ENCODE measurements around the gene FAM3B. TPM values are rescaled to one million over a fixed set of nuclear protein-coding genes. Genes with fewer than 3 reads are reported as not detected.

The FAM3B gene
- total and polyA plus RNA-seq, 9 of the 15 experiments (the other 6 are each of a cell fraction or from before 2014, with no cell fraction given): 0.04 to 0.18 (median 0.12) TPM; not detected in 5

DNA sequence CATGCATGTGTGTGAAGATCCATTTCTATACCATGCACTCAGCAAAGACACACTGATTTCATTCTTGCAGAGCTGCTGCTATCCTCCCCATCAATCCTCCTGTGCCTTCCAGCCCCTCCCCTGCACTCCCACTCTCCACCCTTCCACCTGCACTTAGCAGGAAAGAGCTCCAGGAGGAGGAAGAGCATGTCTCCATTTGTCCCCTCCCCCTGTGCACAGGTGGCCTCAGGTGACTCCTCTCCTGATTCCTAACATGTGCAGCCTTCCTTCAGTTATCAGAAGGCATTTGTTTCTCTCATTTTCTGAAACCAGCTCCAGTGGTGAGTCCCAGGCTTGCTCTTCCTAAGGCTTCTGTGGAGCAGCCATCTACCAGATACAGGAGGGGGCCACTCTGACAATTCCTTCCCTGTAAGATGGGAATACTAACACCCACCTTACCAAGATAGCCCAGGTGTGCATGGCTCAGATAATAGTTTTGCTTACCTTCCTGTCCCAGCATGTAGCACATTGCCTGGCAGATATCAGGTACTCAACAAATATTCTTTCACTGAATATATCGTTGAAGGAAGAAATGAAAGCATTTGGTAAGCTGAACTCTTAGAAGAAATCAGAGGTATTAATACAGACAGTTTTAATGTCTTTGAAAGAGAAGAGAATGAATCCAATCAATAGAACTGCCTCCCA is 21.9 kb upstream of the FAM3B start:
- H3K27me3 ChIP-seq (ENCODE audit: control insufficient read depth in 2 of 2, insufficient read depth in 2 of 2, low read length in 2 of 2): no peaks in the 10 kb centered on the region; a peak in 1 of 5 replicates
- ChIA-PET CTCF (ENCODE audit: low intra/inter-chr PET ratio) (no interaction called here), POLR2A (no interaction called here)
- no peak overlapping the region for H2AFZ ChIP-seq (ENCODE audit: low read depth, low read length)
- BruUV-seq (replicated peaks): no TSS peak
- WGBS (ENCODE audit: insufficient coverage, low coverage, missing lambda C conversion rate): 0% methylated on average over 1 of the region's 1 CpG
- no peaks in the 10 kb centered on the region for H3K79me2 ChIP-seq (ENCODE audit: control insufficient read depth, insufficient read depth, low read length)
- no peak overlapping the region for H3K27ac ChIP-seq (ENCODE audit: extremely low read depth, low read depth, low read length)
- no peaks in the 10 kb centered on the region for H4K20me1 ChIP-seq (replicated peaks; ENCODE audit: control insufficient read depth, insufficient read depth, low read length)
- H3K9me3 ChIP-seq (replicated peaks; ENCODE audit: control insufficient read depth, insufficient read depth, low read depth, low read length): no peaks in the 10 kb centered on the region
- ATAC-seq (no peak), FAIRE-seq (no peak), DNase-seq (ENCODE audit: extremely low read depth in 1 of 4, low spot score in 3 of 4) (no peak)
- intact Hi-C loops (cut with micrococcal nuclease): no loop called here
- no peak overlapping the region for H3K4me2 ChIP-seq (ENCODE audit: insufficient read depth, low read length)
- no peaks in the 10 kb centered on the region for H3K4me1 ChIP-seq (replicated peaks in 1 of 2; ENCODE audit: control insufficient read depth in 2 of 2, insufficient read depth in 2 of 2, low read length in 2 of 2)
- no peak overlapping the region for H3K9ac ChIP-seq (ENCODE audit: insufficient read depth in 1 of 2, low read depth in 2 of 2, low read length in 2 of 2)
- no peaks in the 10 kb centered on the region for H3K9me1 ChIP-seq (ENCODE audit: control insufficient read depth, insufficient read depth, low read length)
- H3K36me3 ChIP-seq (ENCODE audit: control insufficient read depth, insufficient read depth, low read length): no peaks in the 10 kb centered on the region
- no peak overlapping the region for H3K4me3 ChIP-seq
- in situ Hi-C loops (cut with MboI): no loop called here
- TF ChIP-seq XRCC5 (IDR thresholded peaks at IDR 0.05; ENCODE audit: low read depth, low read length) (no peak), NRF1 (conservative IDR thresholded peaks at IDR 0.05 in 1 of 2, IDR thresholded peaks at IDR 0.05 in 1 of 2) (no peak), PYGO2 (tag; IDR thresholded peaks at IDR 0.05) (no peak), MEF2D (tag; conservative IDR thresholded peaks at IDR 0.05; ENCODE audit: low read depth) (no peak), CXXC5 (CRISPR knock-in tag; IDR thresholded peaks at IDR 0.05) (no peak), ZSCAN29 (IDR thresholded peaks at IDR 0.05) (no peak)
- TF ChIP-seq, protein P1, sequence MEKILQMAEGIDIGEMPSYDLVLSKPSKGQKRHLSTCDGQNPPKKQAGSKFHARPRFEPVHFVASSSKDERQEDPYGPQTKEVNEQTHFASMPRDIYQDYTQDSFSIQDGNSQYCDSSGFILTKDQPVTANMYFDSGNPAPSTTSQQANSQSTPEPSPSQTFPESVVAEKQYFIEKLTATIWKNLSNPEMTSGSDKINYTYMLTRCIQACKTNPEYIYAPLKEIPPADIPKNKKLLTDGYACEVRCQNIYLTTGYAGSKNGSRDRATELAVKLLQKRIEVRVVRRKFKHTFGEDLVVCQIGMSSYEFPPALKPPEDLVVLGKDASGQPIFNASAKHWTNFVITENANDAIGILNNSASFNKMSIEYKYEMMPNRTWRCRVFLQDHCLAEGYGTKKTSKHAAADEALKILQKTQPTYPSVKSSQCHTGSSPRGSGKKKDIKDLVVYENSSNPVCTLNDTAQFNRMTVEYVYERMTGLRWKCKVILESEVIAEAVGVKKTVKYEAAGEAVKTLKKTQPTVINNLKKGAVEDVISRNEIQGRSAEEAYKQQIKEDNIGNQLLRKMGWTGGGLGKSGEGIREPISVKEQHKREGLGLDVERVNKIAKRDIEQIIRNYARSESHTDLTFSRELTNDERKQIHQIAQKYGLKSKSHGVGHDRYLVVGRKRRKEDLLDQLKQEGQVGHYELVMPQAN (IDR thresholded peaks at IDR 0.05; ENCODE audit: borderline replicate concordance): no peak
- TF ChIP-seq, protein P2, sequence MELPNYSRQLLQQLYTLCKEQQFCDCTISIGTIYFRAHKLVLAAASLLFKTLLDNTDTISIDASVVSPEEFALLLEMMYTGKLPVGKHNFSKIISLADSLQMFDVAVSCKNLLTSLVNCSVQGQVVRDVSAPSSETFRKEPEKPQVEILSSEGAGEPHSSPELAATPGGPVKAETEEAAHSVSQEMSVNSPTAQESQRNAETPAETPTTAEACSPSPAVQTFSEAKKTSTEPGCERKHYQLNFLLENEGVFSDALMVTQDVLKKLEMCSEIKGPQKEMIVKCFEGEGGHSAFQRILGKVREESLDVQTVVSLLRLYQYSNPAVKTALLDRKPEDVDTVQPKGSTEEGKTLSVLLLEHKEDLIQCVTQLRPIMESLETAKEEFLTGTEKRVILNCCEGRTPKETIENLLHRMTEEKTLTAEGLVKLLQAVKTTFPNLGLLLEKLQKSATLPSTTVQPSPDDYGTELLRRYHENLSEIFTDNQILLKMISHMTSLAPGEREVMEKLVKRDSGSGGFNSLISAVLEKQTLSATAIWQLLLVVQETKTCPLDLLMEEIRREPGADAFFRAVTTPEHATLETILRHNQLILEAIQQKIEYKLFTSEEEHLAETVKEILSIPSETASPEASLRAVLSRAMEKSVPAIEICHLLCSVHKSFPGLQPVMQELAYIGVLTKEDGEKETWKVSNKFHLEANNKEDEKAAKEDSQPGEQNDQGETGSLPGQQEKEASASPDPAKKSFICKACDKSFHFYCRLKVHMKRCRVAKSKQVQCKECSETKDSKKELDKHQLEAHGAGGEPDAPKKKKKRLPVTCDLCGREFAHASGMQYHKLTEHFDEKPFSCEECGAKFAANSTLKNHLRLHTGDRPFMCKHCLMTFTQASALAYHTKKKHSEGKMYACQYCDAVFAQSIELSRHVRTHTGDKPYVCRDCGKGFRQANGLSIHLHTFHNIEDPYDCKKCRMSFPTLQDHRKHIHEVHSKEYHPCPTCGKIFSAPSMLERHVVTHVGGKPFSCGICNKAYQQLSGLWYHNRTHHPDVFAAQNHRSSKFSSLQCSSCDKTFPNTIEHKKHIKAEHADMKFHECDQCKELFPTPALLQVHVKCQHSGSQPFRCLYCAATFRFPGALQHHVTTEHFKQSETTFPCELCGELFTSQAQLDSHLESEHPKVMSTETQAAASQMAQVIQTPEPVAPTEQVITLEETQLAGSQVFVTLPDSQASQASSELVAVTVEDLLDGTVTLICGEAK (IDR thresholded peaks at IDR 0.05): no peak
- TF ChIP-seq, protein P2 (CRISPR knock-in tag; IDR thresholded peaks at IDR 0.05): no peak
- TF ChIP-seq, protein P3, sequence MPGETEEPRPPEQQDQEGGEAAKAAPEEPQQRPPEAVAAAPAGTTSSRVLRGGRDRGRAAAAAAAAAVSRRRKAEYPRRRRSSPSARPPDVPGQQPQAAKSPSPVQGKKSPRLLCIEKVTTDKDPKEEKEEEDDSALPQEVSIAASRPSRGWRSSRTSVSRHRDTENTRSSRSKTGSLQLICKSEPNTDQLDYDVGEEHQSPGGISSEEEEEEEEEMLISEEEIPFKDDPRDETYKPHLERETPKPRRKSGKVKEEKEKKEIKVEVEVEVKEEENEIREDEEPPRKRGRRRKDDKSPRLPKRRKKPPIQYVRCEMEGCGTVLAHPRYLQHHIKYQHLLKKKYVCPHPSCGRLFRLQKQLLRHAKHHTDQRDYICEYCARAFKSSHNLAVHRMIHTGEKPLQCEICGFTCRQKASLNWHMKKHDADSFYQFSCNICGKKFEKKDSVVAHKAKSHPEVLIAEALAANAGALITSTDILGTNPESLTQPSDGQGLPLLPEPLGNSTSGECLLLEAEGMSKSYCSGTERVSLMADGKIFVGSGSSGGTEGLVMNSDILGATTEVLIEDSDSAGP (CRISPR knock-in tag; IDR thresholded peaks at IDR 0.05): no peak
